Measurements from ENCODE around the gene RNF225.
A peak's percentile ranks its signal among the peaks of the same experiment; 100 is the strongest.

Gene RNF225

GRCh38 chr19:58379246-58379645 lies 16.2 kb upstream of the RNF225 start:
- Mint-ChIP-seq H3K27me3 (no peaks in the 10 kb centered on the region), H3K27ac (peak overlapping the region; percentile 96), H3K9me3 (no peaks in the 10 kb centered on the region), H3K36me3 (no peaks in the 10 kb centered on the region), H3K4me1 (peaks cover 34% of the 10 kb centered on the region), H3K4me3 (peak overlapping the region; percentile 88)
- ATAC-seq: no peak

GRCh38 chr19:58380037-58380661 lies 15.3 kb upstream of the RNF225 start:
- ATAC-seq: peak; percentile 14
- Mint-ChIP-seq H3K27ac (peak overlapping the region; percentile 96), H3K27me3 (no peaks in the 10 kb centered on the region), H3K9me3 (no peaks in the 10 kb centered on the region), H3K4me1 (peaks cover 36% of the 10 kb centered on the region), H3K36me3 (no peaks in the 10 kb centered on the region), H3K4me3 (peak overlapping the region; percentile 88)

GRCh38 chr19:58380662-58381459 lies 14.6 kb upstream of the RNF225 start, which contains the start of gene ZNF837:
Gene ZNF837 (minus strand): TSS chr19:58381030. CDS start chr19:58369332, 11,698 bp downstream.
- Mint-ChIP-seq H3K4me1 (peaks cover 43% of the 10 kb centered on the region), H3K9me3 (no peaks in the 10 kb centered on the region), H3K27ac (peak within 1 kb of the TSS; percentile 96), H3K36me3 (no peaks in the 10 kb centered on the region), H3K27me3 (no peaks in the 10 kb centered on the region), H3K4me3 (peak within 1 kb of the TSS; percentile 88)
- peak; percentile 93 for ATAC-seq

- H3K27me3 Mint-ChIP-seq: no peaks in the 10 kb centered on the region
- H3K9me3 Mint-ChIP-seq: no peaks in the 10 kb centered on the region
- peak overlapping the region; percentile 88 for H3K4me3 Mint-ChIP-seq
- peaks cover 48% of the 10 kb centered on the region for H3K4me1 Mint-ChIP-seq
- ATAC-seq: no peak
- no peaks in the 10 kb centered on the region for H3K36me3 Mint-ChIP-seq
- peak overlapping the region; percentile 96 for H3K27ac Mint-ChIP-seq
Observed at GRCh38 chr19:58381460-58382212, 13.8 kb upstream of the RNF225 start.

- Mint-ChIP-seq H3K9me3 (no peaks in the 10 kb centered on the region), H3K4me1 (peaks cover 53% of the 10 kb centered on the region), H3K36me3 (peaks cover 4% of the 10 kb centered on the region), H3K4me3 (no peak overlapping the region), H3K27ac (no peak overlapping the region), H3K27me3 (no peaks in the 10 kb centered on the region)
- no peak for ATAC-seq
Observed at GRCh38 chr19:58382997-58383603, 12.4 kb upstream of the RNF225 start.

GRCh38 chr19:58385313-58385890 lies 10.1 kb upstream of the RNF225 start:
- H3K4me3 Mint-ChIP-seq: peak overlapping the region; percentile 92
- H3K9me3 Mint-ChIP-seq: no peaks in the 10 kb centered on the region
- H3K27ac Mint-ChIP-seq: peak overlapping the region; percentile 97
- no peak for ATAC-seq
- H3K4me1 Mint-ChIP-seq: peaks cover 46% of the 10 kb centered on the region
- H3K27me3 Mint-ChIP-seq: no peaks in the 10 kb centered on the region
- H3K36me3 Mint-ChIP-seq: peaks cover 17% of the 10 kb centered on the region

GRCh38 chr19:58385891-58386575 lies 9.4 kb upstream of the RNF225 start:
- peak; percentile 17 for ATAC-seq
- Mint-ChIP-seq H3K4me3 (peak overlapping the region; percentile 92), H3K27ac (peak overlapping the region; percentile 97), H3K36me3 (peaks cover 23% of the 10 kb centered on the region), H3K9me3 (no peaks in the 10 kb centered on the region), H3K4me1 (peaks cover 50% of the 10 kb centered on the region), H3K27me3 (no peaks in the 10 kb centered on the region)

- Mint-ChIP-seq H3K36me3 (peaks cover 24% of the 10 kb centered on the region), H3K4me3 (peak within 1 kb of the TSS; percentile 92), H3K4me1 (peaks cover 49% of the 10 kb centered on the region), H3K27me3 (no peaks in the 10 kb centered on the region), H3K9me3 (no peaks in the 10 kb centered on the region), H3K27ac (peak within 1 kb of the TSS; percentile 97)
- ATAC-seq: peak; percentile 95
Observed at GRCh38 chr19:58386576-58387337, 8.7 kb upstream of the RNF225 start, which contains the start of gene RPS5. Gene RPS5 (plus strand): TSS chr19:58387269. CDS start chr19:58388138, 869 bp downstream.

- ATAC-seq: no peak
- peak overlapping the region; percentile 97 for H3K27ac Mint-ChIP-seq
- peaks cover 30% of the 10 kb centered on the region for H3K36me3 Mint-ChIP-seq
- peaks cover 41% of the 10 kb centered on the region for H3K4me1 Mint-ChIP-seq
- peak overlapping the region; percentile 92 for H3K4me3 Mint-ChIP-seq
- H3K27me3 Mint-ChIP-seq: no peaks in the 10 kb centered on the region
- H3K9me3 Mint-ChIP-seq: no peaks in the 10 kb centered on the region
Observed at GRCh38 chr19:58387338-58388174, 7.9 kb upstream of the RNF225 start.

GRCh38 chr19:58388175-58388526 lies 7.3 kb upstream of the RNF225 start:
- H3K4me3 Mint-ChIP-seq: peak overlapping the region; percentile 92
- peak overlapping the region; percentile 97 for H3K27ac Mint-ChIP-seq
- peaks cover 36% of the 10 kb centered on the region for H3K36me3 Mint-ChIP-seq
- peaks cover 37% of the 10 kb centered on the region for H3K4me1 Mint-ChIP-seq
- no peak for ATAC-seq
- no peaks in the 10 kb centered on the region for H3K27me3 Mint-ChIP-seq
- H3K9me3 Mint-ChIP-seq: no peaks in the 10 kb centered on the region

- Mint-ChIP-seq H3K9me3 (no peaks in the 10 kb centered on the region), H3K4me1 (peaks cover 31% of the 10 kb centered on the region), H3K4me3 (no peak overlapping the region), H3K27me3 (peaks cover 27% of the 10 kb centered on the region), H3K27ac (no peak overlapping the region), H3K36me3 (peaks cover 58% of the 10 kb centered on the region)
- no peak for ATAC-seq
Observed at GRCh38 chr19:58392945-58393724, 2.3 kb upstream of the RNF225 start.

GRCh38 chr19:58393725-58394033 lies 1.8 kb upstream of the RNF225 start:
- peaks cover 53% of the 10 kb centered on the region for H3K36me3 Mint-ChIP-seq

More at GRCh38 chr19:58393725-58394033, 1.8 kb upstream of the RNF225 start:
- Mint-ChIP-seq H3K27ac (no peak overlapping the region), H3K27me3 (peaks cover 31% of the 10 kb centered on the region), H3K4me1 (peaks cover 26% of the 10 kb centered on the region), H3K9me3 (no peaks in the 10 kb centered on the region), H3K4me3 (no peak overlapping the region)
- no peak for ATAC-seq
